Measurements from ENCODE around the gene ANKRD26.

Gene ANKRD26

DNA sequence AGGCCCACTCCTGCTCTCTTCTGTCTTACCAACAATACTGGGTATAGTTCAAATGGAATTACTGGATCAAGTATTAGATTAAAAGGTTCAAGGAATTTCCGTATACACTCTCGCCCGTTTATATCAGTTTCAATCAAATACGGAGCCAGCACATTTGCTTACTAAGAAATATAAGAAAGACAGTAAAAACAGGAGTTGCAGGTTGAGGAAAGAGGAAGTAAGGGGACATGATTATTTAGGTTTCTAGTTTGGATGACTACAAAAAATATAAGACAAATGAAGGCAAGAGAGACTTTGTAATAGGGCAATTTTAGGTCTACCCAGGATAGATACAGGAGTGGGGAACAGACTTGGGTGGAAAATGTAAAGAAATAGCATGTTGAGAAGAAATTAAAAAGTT, 129.6 kb downstream of the ANKRD26 start:
- no peak overlapping the region for H3K9ac ChIP-seq (ENCODE audit: low read length in 2 of 2)
- no peak overlapping the region for H3K4me3 ChIP-seq (ENCODE audit: low read length in 2 of 2)
- no peak overlapping the region for H3K27ac ChIP-seq (ENCODE audit: low read length)
- no peaks in the 10 kb centered on the region for H3K27me3 ChIP-seq (ENCODE audit: control insufficient read depth in 1 of 2, insufficient read depth in 2 of 2, low read length in 2 of 2)
- H3K9me3 ChIP-seq (ENCODE audit: control insufficient read depth in 2 of 2, low read length in 2 of 2): no peaks in the 10 kb centered on the region
- no peaks in the 10 kb centered on the region for H3K36me3 ChIP-seq (ENCODE audit: control insufficient read depth in 2 of 2, insufficient read depth in 2 of 2, low read length in 2 of 2)
- no peaks in the 10 kb centered on the region for H3K4me1 ChIP-seq (ENCODE audit: control insufficient read depth, insufficient read depth, low read length)

DNA sequence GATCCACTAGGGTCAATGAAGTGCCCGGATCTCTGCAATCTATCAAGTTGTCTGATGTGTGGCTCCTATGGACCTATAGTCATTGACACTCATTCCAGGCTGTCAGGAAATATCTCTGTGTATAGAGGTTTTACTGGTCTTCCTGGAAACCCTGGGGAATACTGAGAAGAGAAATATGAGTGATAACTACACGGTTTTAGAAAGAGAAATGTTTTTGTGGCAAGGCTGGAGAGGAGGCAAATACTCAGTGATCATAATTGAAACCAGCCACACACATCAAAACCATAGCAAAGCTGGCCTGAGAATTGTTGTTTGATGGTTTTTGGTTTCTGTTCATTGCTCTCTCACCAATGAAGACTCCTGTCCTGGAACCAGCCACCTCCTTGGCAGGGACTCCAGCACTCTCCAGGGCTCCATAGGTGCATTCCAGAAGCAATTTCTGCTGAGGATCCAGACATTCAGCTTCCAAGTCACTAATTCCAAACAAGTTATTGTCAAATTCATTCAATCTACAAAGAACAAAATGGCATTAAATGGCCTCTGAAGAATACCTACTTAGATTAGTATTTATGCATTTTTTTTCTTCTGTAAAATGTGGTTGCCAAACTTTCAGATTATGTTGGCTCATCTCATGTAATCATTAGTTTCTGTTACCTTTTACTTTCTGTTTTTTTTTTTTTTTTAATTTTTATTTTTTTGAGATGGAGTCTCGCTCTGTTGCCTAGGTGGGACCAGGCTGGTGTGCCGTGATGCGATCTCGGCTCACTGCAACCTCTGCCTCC, 131.0 kb downstream of the ANKRD26 start:
- no peak overlapping the region for H3K9ac ChIP-seq (ENCODE audit: low read length in 2 of 2)
- no peak overlapping the region for H3K27ac ChIP-seq (ENCODE audit: low read length)
- no peaks in the 10 kb centered on the region for H3K36me3 ChIP-seq (ENCODE audit: control insufficient read depth in 2 of 2, insufficient read depth in 2 of 2, low read length in 2 of 2)
- H3K9me3 ChIP-seq (ENCODE audit: control insufficient read depth in 2 of 2, low read length in 2 of 2): no peaks in the 10 kb centered on the region
- H3K4me3 ChIP-seq (ENCODE audit: low read length in 2 of 2): no peak overlapping the region
- no peaks in the 10 kb centered on the region for H3K4me1 ChIP-seq (ENCODE audit: control insufficient read depth, insufficient read depth, low read length)
- H3K27me3 ChIP-seq (ENCODE audit: control insufficient read depth in 1 of 2, insufficient read depth in 2 of 2, low read length in 2 of 2): no peaks in the 10 kb centered on the region

DNA sequence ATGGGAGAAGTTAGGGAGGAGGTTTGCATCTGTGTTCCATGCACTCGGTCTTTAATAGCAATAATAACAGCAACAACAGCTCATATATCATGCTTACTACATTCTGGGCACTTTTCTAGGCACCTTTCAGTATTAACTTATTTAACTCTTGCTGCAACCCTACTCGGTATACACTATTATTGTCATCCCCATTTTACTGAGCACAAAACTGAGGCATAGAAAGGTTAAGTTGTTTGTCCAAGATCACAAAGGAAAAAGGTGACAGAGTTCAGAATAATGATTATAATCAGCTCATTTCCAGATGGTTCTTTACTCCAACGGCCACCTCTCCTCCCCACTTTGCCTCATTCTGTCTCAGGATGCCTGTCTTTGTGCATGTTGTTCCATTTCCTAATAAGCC, 137.5 kb downstream of the ANKRD26 start:
- Histone ChIP-seq H3K9me3 (ENCODE audit: control insufficient read depth in 2 of 2, low read length in 2 of 2) (no peaks in the 10 kb centered on the region), H3K4me1 (ENCODE audit: control insufficient read depth, insufficient read depth, low read length) (no peaks in the 10 kb centered on the region), H3K36me3 (ENCODE audit: control insufficient read depth in 2 of 2, insufficient read depth in 2 of 2, low read length in 2 of 2) (no peaks in the 10 kb centered on the region), H3K27me3 (ENCODE audit: control insufficient read depth in 1 of 2, insufficient read depth in 2 of 2, low read length in 2 of 2) (no peaks in the 10 kb centered on the region), H3K9ac (ENCODE audit: low read length in 2 of 2) (no peak overlapping the region), H3K4me3 (ENCODE audit: low read length in 2 of 2) (no peak overlapping the region), H3K27ac (ENCODE audit: low read length) (no peak overlapping the region)

DNA sequence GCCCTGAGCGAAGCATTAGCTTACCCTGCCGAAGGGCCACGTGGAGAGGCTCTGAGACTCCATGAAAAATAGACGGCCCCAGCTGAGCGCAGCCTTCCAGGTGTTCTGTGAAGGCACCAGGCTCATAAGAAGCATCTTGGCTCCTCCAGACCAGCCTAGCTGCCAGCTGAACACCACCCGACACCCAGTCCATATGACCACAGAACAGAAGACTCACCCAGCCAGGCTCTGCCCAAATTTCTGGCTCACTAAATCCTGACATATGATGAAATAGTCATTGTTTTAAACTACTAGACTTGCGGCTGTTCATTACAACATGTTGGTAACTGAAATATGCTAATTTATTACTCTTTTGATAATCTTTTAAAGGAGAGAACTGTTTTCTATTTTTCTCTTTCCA, 140.0 kb downstream of the ANKRD26 start:
- no peak overlapping the region for H3K27ac ChIP-seq (ENCODE audit: low read length)
- H3K9ac ChIP-seq (ENCODE audit: low read length in 2 of 2): no peak overlapping the region
- H3K9me3 ChIP-seq (ENCODE audit: control insufficient read depth in 2 of 2, low read length in 2 of 2): no peaks in the 10 kb centered on the region
- no peaks in the 10 kb centered on the region for H3K36me3 ChIP-seq (ENCODE audit: control insufficient read depth in 2 of 2, insufficient read depth in 2 of 2, low read length in 2 of 2)
- no peaks in the 10 kb centered on the region for H3K4me1 ChIP-seq (ENCODE audit: control insufficient read depth, insufficient read depth, low read length)
- H3K4me3 ChIP-seq (ENCODE audit: low read length in 2 of 2): no peak overlapping the region
- no peaks in the 10 kb centered on the region for H3K27me3 ChIP-seq (ENCODE audit: control insufficient read depth in 1 of 2, insufficient read depth in 2 of 2, low read length in 2 of 2)

DNA sequence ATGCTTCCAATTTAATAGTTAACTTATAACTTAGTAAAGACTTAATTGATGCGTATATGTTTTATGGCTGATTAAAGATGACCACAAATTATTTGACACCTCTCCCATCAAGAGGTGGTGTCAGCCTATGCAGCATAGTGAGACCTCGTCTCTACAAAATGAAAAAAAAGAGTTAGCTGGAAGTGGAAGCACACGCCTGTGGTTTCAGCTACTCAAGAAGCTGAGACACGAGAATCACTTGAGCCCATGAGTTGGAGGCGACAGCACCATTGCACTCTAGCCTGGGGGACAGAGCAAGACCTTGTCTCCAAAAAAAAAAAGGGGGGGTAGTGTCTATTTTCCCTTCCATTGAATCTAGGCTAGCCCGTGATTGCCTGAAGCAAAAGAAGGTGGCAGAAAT, 140.5 kb downstream of the ANKRD26 start:
- no peaks in the 10 kb centered on the region for H3K9me3 ChIP-seq (ENCODE audit: control insufficient read depth in 2 of 2, low read length in 2 of 2)
- no peaks in the 10 kb centered on the region for H3K27me3 ChIP-seq (ENCODE audit: control insufficient read depth in 1 of 2, insufficient read depth in 2 of 2, low read length in 2 of 2)
- H3K36me3 ChIP-seq (ENCODE audit: control insufficient read depth in 2 of 2, insufficient read depth in 2 of 2, low read length in 2 of 2): no peaks in the 10 kb centered on the region
- no peak overlapping the region for H3K9ac ChIP-seq (ENCODE audit: low read length in 2 of 2)
- no peak overlapping the region for H3K4me3 ChIP-seq (ENCODE audit: low read length in 2 of 2)
- H3K4me1 ChIP-seq (ENCODE audit: control insufficient read depth, insufficient read depth, low read length): no peaks in the 10 kb centered on the region
- H3K27ac ChIP-seq (ENCODE audit: low read length): no peak overlapping the region

Measured in stomach smooth muscle (tissue), 2 donors.